SK-N-SH treated with all-trans-retinoic acid at 6 μM for 48 hours (cell line): Measurements from ENCODE around the gene SMYD4.
"Not testable (repeated sequence)": the region's sequence is repeated elsewhere in the genome, so short reads cannot be mapped to it uniquely, and the experiment has no call there.

Experiments used
- ATAC-seq: fragments of 200-7000 bp; cut with Tn5 transposase; 3 replicates; pipeline ENCODE4 v1.9.1; 2020; ENCODE audit warnings: mild to moderate bottlenecking, moderate library complexity
- ARNTL ChIP-seq: fragments of 450-650 bp; formaldehyde crosslinking; IDR thresholded peaks from 2 replicates; pipeline ENCODE4 v1.5.0; 2020; ENCODE audit warnings: low read depth, mild to moderate bottlenecking, moderate library complexity, borderline replicate concordance
- CREB5 ChIP-seq: fragments of 250-450 bp; sonication (Bioruptor Pico); IDR thresholded peaks from 2 replicates; pipeline ENCODE4 v1.5.1; 2020; ENCODE audit warnings: low read depth, mild to moderate bottlenecking, moderate library complexity
- CSDC2 ChIP-seq: fragments of 250-450 bp; sonication (Bioruptor Pico); IDR thresholded peaks from 2 replicates; pipeline ENCODE4 v1.5.0; 2020; ENCODE audit warnings: mild to moderate bottlenecking, moderate library complexity
- CSRNP3 ChIP-seq: fragments of 250-450 bp; sonication (Bioruptor Pico); IDR thresholded peaks from 2 replicates; pipeline ENCODE4 v1.5.1; 2021; ENCODE audit warnings: mild to moderate bottlenecking, moderate library complexity
- ESRRG ChIP-seq: fragments of 250-450 bp; sonication (Bioruptor Pico); IDR thresholded peaks from 2 replicates; pipeline ENCODE4 v1.6.1; 2021; ENCODE audit warnings: mild to moderate bottlenecking
- GLIS3 ChIP-seq: fragments of 250-450 bp; sonication (Bioruptor Pico); IDR thresholded peaks from 2 replicates; pipeline ENCODE4 v1.5.0; 2020; ENCODE audit warnings: mild to moderate bottlenecking, moderate library complexity
- OSR1 ChIP-seq: fragments of 250-450 bp; sonication (Bioruptor Pico); IDR thresholded peaks from 2 replicates; pipeline ENCODE4 v1.8.0; 2022; ENCODE audit warnings: moderate library complexity, mild to moderate bottlenecking, inconsistent platforms
- POU6F1 ChIP-seq: fragments of 250-450 bp; sonication (Bioruptor Pico); IDR thresholded peaks from 2 replicates; pipeline ENCODE4 v1.8.0; 2021; ENCODE audit warnings: low read depth, mild to moderate bottlenecking, moderate library complexity, borderline replicate concordance
- PPARA ChIP-seq: fragments of 250-450 bp; sonication (Bioruptor Pico); IDR thresholded peaks from 2 replicates; pipeline ENCODE4 v1.5.0; 2020; ENCODE audit warnings: mild to moderate bottlenecking, borderline replicate concordance
- RARB ChIP-seq: fragments of 250-450 bp; sonication (Bioruptor Pico); IDR thresholded peaks from 2 replicates; pipeline ENCODE4 v1.8.0; 2021; ENCODE audit warnings: mild to moderate bottlenecking, moderate library complexity
- TCF4 ChIP-seq: fragments of 250-450 bp; sonication (Bioruptor Pico); IDR thresholded peaks from 2 replicates; pipeline ENCODE4 v1.8.0; 2021; ENCODE audit warnings: mild to moderate bottlenecking, moderate library complexity, borderline replicate concordance
- TOX ChIP-seq: fragments of 250-450 bp; sonication (Bioruptor Pico); IDR thresholded peaks from 2 replicates; pipeline ENCODE4 v1.8.0; 2021; ENCODE audit warnings: mild to moderate bottlenecking, moderate library complexity, borderline replicate concordance
- ZFP3 ChIP-seq: fragments of 250-450 bp; sonication (Bioruptor Pico); IDR thresholded peaks from 2 replicates; pipeline ENCODE4 v1.5.0; 2020; ENCODE audit warnings: mild to moderate bottlenecking, moderate library complexity
- ZFP30 ChIP-seq: fragments of 450-650 bp; formaldehyde crosslinking; IDR thresholded peaks from 2 replicates; pipeline ENCODE4 v1.5.0; 2022; ENCODE audit warnings: mild to moderate bottlenecking, moderate library complexity
- ZNF565 ChIP-seq: fragments of 450-650 bp; formaldehyde crosslinking; conservative IDR thresholded peaks from 2 replicates; pipeline ENCODE4 v1.5.0; 2020; ENCODE audit warnings: low read depth, mild to moderate bottlenecking, moderate library complexity
- ZNF70 ChIP-seq: fragments of 450-650 bp; formaldehyde crosslinking; IDR thresholded peaks from 2 replicates; pipeline ENCODE4 v1.5.0; 2020; ENCODE audit warnings: mild to moderate bottlenecking, moderate library complexity
- ZNF8 ChIP-seq: fragments of 450-650 bp; formaldehyde crosslinking; IDR thresholded peaks from 2 replicates; pipeline ENCODE4 v1.5.0; 2020; ENCODE audit warnings: mild to moderate bottlenecking, moderate library complexity
- TF ChIP-seq, protein P1 (sequence below): fragments of 250-450 bp; sonication (Bioruptor Pico); IDR thresholded peaks from 2 replicates; pipeline ENCODE4 v1.5.0; 2020; ENCODE audit warnings: mild to moderate bottlenecking, moderate library complexity
- TF ChIP-seq, protein P2 (sequence below): fragments of 250-450 bp; sonication (Bioruptor Pico); IDR thresholded peaks from 2 replicates; pipeline ENCODE4 v1.8.0; 2020; ENCODE audit warnings: mild to moderate bottlenecking, moderate library complexity, borderline replicate concordance

SMYD4 gene

DNA sequence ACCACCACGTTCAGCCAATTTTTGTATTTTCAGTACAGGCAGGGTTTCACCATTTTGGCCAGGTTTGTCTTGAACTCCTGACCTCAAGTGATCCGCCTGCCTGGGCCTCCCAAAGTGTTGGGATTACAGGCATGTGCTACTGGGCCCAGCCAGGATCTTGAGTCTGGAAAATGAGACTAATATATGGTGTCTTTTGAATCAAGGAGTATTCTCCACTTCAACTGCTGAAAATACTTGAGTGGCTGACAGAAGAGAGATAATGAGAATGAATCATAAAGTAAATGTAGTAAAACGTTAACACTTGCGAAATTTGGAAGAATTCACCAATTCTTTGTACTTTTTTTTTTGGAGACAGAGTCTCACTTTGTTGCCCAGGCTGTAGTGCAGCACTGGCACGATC is 16.6 kb downstream of the SMYD4 start (continued):
- TF ChIP-seq TCF4 (CRISPR knock-in tag) = no peak
- TF ChIP-seq ESRRG (CRISPR knock-in tag) = no peak

DNA sequence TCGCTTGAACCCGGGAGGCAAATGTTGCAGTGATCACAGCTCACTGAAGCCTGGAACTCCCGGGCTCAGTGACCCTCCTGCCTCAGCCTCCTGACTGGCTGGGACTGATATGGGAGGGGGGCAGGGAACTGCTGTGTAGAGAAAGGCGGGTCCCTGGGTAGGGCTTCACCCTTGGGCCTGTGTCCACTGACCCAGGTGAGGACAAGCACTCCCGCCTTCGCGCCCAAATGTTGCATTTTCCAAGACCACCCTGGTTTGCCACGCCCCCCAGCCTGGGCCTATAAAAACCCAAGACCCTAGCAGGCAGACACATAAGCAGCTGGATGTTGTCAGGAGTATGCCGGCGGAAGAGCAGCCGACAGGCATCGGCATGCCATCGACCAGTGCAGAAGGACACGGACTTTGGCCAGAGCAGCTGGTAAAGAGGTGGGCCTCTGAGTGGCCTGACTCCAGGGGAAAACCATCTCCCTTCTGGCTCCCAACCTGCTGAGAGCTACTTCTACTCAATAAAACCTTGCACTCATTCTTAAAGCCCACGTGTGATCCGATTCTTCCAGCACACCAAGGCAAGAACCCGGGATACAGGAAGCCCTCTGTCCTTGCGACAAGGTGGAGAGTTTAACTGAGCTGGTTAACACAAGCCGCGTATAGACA is 19.1 kb downstream of the SMYD4 start:
- no peak for ATAC-seq
- no peak for TF ChIP-seq CSRNP3
- TF ChIP-seq, protein P1, sequence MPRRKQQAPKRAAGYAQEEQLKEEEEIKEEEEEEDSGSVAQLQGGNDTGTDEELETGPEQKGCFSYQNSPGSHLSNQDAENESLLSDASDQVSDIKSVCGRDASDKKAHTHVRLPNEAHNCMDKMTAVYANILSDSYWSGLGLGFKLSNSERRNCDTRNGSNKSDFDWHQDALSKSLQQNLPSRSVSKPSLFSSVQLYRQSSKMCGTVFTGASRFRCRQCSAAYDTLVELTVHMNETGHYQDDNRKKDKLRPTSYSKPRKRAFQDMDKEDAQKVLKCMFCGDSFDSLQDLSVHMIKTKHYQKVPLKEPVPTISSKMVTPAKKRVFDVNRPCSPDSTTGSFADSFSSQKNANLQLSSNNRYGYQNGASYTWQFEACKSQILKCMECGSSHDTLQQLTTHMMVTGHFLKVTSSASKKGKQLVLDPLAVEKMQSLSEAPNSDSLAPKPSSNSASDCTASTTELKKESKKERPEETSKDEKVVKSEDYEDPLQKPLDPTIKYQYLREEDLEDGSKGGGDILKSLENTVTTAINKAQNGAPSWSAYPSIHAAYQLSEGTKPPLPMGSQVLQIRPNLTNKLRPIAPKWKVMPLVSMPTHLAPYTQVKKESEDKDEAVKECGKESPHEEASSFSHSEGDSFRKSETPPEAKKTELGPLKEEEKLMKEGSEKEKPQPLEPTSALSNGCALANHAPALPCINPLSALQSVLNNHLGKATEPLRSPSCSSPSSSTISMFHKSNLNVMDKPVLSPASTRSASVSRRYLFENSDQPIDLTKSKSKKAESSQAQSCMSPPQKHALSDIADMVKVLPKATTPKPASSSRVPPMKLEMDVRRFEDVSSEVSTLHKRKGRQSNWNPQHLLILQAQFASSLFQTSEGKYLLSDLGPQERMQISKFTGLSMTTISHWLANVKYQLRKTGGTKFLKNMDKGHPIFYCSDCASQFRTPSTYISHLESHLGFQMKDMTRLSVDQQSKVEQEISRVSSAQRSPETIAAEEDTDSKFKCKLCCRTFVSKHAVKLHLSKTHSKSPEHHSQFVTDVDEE (CRISPR knock-in tag) = no peak
- TF ChIP-seq TCF4 (CRISPR knock-in tag) = no peak
- no peak for TF ChIP-seq RARB (CRISPR knock-in tag)
- TF ChIP-seq, protein P2, sequence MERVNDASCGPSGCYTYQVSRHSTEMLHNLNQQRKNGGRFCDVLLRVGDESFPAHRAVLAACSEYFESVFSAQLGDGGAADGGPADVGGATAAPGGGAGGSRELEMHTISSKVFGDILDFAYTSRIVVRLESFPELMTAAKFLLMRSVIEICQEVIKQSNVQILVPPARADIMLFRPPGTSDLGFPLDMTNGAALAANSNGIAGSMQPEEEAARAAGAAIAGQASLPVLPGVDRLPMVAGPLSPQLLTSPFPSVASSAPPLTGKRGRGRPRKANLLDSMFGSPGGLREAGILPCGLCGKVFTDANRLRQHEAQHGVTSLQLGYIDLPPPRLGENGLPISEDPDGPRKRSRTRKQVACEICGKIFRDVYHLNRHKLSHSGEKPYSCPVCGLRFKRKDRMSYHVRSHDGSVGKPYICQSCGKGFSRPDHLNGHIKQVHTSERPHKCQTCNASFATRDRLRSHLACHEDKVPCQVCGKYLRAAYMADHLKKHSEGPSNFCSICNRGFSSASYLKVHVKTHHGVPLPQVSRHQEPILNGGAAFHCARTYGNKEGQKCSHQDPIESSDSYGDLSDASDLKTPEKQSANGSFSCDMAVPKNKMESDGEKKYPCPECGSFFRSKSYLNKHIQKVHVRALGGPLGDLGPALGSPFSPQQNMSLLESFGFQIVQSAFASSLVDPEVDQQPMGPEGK (CRISPR knock-in tag) = no peak
- no peak for TF ChIP-seq ESRRG (CRISPR knock-in tag)
- TF ChIP-seq ARNTL (CRISPR knock-in tag) = no peak
- no peak for TF ChIP-seq ZNF8 (CRISPR knock-in tag)
- no peak for TF ChIP-seq OSR1
- TF ChIP-seq PPARA (CRISPR knock-in tag) = no peak
- no peak for TF ChIP-seq ZFP30 (CRISPR knock-in tag)
- TF ChIP-seq POU6F1 (CRISPR knock-in tag) = no peak
- TF ChIP-seq GLIS3 (CRISPR knock-in tag) = no peak
- TF ChIP-seq CREB5 = no peak
- TF ChIP-seq TOX (CRISPR knock-in tag) = no peak
- no peak for TF ChIP-seq ZFP3
- TF ChIP-seq CSDC2 (CRISPR knock-in tag) = no peak
- no peak for TF ChIP-seq ZNF565 (CRISPR knock-in tag)

GRCh38 chr17:1809815-1810214 is 19.9 kb downstream of the SMYD4 start:
- not testable (repeated sequence) for ATAC-seq

GRCh38 chr17:1808644-1809043 is 21.1 kb downstream of the SMYD4 start:
- no peak for ATAC-seq
- TF ChIP-seq ESRRG (CRISPR knock-in tag) = no peak
- no peak for TF ChIP-seq ZNF8 (CRISPR knock-in tag)
- TF ChIP-seq ZFP3 = no peak
- TF ChIP-seq ZNF565 (CRISPR knock-in tag) = no peak
- no peak for TF ChIP-seq GLIS3 (CRISPR knock-in tag)
- TF ChIP-seq ZNF70 (CRISPR knock-in tag) = no peak
- TF ChIP-seq TCF4 (CRISPR knock-in tag) = no peak
